GM18520 (cell line): ENCODE results near the gene ZDHHC14.
A peak's percentile ranks its signal among the peaks of the same experiment; 100 is the strongest.
"Not testable (repeated sequence)": the region's sequence is repeated elsewhere in the genome, so short reads cannot be mapped to it uniquely, and the experiment has no call there.

Experiments
- ATAC-seq: cut with Tn5 transposase; IDR thresholded peaks from one replicate; pipeline ENCODE4 v1.9.1; 2021; ENCODE audit not compliant: unreplicated experiment

The ZDHHC14 gene

DNA sequence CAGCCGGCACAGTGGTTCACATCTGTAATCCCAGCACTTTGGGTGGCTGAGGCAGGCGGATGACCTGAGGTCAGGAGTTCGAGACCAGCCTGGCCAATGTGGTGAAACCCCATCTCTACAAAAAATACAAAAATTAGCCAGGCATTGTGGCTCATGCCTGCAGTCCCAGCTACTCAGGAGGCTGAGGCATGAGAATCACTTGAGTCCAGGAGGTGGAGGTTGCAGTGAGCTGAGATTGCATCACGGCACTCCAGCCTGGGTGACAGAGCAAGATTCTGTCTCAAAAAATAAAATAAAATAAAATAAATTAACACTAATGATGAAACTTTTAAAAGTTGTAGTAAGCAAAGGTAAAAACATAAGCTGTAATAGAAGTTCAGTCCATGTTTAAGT lies 82.7 kb downstream of the ZDHHC14 start:
- ATAC-seq = not testable (repeated sequence)

GRCh38 chr6:157464653-157465535 lies 83.9 kb downstream of the ZDHHC14 start:
- peak; percentile 64 for ATAC-seq

- no peak for ATAC-seq
These were observed 85.3 kb downstream of the ZDHHC14 start for GRCh38 chr6:157466342-157466648.

DNA sequence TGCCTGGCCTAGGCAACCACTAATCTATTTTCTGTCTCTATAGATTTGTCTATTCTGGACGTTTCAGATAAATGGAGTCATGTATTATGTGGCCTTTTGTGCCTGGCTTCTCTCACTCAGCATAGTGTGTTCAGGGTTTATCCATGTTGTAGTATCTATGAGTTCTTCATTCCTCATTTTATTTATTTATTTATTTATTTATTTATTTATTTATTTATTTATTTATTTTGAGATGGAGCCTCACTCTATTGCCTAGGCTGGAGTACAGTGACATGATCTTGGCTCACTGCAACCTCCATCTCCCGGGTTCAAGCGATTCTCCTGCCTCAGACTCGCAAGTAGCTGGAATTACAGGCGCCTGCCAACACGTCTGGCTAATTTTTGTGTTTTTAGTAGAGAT lies 86.3 kb downstream of the ZDHHC14 start:
- not testable (repeated sequence) for ATAC-seq

DNA sequence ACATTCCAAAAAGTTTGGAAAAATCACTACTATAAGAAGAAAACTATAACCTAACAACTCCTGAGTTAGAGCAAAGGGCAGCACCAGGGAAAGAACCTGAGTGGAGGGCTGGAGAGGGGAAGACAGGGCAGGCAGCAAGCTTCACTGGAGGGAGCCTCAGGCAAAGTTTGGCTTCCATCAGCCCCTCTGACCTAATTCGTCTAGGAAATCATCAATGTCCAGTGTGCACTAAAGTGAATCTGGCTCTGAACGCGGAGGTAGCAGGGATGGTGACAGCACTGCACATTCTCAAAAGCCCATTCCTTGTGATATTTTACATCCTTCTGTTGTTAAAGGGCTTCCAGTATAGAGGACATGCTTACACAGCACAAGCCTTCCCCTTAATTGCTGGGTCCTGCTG lies 87.1 kb downstream of the ZDHHC14 start:
- no peak for ATAC-seq

- ATAC-seq = no peak
These were observed 87.6 kb downstream of the ZDHHC14 start for GRCh38 chr6:157468574-157468973.

DNA sequence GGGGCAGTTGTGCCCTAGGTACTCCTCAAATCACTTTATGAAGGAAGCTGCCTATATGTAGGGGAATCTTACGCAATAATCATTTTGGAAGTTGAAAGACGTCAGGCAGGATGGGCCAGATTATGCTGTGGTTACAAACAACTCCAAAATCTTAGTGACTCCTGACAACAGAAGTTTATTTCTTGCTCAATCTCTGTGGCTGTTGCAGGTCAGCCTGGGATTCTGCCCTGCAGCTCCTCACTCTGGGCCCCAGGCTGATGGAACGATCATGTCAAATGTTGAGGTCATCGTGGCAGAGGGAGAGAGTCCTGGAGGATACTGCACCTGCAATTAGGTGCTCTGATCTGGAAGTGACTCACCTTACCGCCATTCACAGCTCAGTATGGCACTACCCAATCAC lies 88.4 kb downstream of the ZDHHC14 start:
- no peak for ATAC-seq

GRCh38 chr6:157471077-157471686 lies 90.2 kb downstream of the ZDHHC14 start:
- ATAC-seq = no peak

DNA sequence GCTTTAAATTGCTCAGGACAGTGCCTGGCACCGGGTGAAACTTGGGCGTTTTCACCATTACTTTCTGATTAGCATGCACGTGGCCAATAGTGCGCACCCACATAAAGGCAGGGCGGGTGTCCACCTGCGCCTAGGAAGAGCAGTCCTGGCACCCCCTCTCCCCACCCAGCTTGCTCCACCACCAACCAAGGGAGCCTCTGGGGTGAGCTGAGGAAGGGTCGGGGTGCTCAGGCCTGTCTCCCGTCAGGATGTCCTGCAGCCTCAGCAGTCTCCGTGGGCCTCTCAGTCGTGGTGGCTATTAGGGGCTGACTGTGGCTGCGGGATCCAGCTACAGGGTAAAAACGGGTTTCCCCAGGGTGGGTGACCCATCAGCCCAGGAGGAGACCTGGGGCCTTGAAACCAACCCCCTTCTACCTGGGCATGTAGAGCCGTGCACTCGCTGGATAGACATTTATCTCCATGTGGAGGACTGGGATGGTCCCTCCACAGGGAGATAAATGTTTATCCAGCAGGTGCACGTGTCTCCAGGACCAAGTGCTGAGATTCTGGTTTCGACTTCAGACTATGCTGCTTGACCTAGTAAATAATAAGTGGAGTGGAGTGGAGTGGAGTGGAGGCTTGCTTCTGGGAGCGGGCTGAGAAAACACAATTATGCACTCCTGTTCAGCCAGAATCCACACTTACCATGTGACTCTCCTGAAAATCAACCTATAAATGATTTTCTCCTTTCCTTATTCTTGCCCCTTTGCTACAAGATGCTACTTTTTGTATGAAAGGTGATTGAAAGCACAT lies 91.1 kb downstream of the ZDHHC14 start:
- ATAC-seq = no peak

GRCh38 chr6:157476797-157477196 lies 95.8 kb downstream of the ZDHHC14 start:
- ATAC-seq = no peak

GRCh38 chr6:157478926-157479325 lies 97.9 kb downstream of the ZDHHC14 start:
- ATAC-seq = no peak

DNA sequence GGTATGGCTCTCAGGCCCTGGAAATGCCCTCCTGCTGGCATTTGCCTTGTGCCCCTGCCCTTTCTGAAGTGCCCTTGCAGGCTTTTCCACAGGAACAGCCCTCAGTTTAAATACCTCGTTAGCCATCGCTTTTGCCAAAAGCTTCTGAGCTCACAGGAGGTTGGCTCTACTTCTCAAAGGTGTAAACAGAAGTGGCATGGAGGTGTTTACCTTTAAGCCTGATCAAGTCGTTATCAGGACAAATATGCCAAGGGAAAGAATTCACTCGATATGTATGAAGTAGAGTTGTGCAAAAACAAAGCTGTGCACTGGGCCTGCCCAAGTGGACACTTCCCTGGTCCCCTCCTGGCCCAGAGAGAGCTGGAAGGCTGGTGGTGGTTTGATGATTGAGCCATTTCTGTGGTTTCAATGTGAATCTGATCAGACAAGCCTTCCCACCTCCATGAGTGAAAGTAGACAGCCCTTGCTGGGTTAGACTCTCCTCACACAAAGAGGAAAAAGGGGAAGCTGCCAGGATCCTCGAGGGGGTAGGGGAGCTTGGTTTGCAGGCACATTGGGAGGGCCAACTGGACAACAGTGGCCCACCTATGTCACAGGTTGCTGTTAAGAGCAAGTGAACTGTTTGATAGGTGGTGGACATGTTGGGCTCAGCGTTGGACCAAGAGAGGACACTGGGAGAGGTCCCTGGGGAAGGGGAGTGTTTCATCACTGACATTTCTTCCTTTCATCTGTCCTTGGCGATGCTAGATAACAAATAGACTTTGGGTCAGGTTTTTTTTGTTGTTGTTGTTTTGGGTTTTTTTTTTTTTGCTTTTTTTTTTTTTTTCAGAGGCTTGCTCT lies 98.7 kb downstream of the ZDHHC14 start:
- ATAC-seq = no peak

GRCh38 chr6:157481189-157481864 lies 100.3 kb downstream of the ZDHHC14 start:
- no peak for ATAC-seq

DNA sequence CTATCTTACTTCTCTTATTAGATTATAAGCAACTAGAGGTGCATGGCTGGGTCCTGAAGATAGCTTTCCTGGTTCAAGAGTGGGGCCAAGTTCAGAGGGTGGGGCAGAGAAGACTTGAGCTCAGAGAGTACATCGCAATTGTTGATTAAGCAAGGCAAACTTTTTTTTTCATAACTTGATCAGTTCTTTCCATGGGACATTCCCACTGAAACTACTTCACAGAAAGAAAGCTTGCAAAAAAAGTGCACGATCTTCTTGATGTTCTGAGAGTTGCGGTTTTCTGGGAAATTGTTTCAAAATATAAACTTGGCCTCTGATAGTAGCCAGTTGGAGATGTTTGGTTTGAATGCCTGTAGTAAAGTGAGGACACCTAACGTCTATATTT lies 100.9 kb downstream of the ZDHHC14 start:
- ATAC-seq = no peak

DNA sequence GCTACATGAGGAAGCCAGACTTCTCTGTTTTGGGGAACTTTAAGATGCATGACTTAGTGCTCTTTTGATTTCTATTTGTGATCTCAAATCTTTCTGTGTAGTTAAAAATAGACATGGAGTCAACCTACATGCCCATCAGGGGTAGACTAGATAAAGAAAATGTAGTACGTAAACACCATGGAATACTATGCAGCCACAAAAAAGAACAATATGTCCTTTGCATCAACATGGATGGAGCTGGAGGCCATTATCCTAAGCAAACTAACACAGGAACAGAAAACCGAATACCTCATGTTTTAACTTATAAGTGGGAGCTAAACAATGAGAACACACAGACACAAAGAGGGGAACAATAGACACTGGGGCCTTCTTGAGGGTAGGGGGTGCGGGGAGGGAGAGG lies 102.8 kb downstream of the ZDHHC14 start:
- ATAC-seq = no peak

DNA sequence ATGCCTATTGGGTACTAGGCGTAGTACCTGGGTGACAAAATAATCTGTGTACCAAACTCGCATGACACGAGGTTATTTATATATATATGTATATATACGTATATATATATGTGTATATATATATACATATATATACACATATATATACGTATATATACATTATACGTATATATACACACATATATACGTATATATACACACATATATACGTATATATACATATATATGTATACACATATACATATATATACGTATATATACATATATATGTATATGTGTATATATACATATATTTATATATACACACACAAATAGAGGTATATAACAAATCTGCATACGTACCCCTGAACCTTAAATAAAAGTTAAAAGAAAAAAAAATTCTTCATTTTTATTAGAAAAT lies 103.2 kb downstream of the ZDHHC14 start:
- ATAC-seq = no peak

DNA sequence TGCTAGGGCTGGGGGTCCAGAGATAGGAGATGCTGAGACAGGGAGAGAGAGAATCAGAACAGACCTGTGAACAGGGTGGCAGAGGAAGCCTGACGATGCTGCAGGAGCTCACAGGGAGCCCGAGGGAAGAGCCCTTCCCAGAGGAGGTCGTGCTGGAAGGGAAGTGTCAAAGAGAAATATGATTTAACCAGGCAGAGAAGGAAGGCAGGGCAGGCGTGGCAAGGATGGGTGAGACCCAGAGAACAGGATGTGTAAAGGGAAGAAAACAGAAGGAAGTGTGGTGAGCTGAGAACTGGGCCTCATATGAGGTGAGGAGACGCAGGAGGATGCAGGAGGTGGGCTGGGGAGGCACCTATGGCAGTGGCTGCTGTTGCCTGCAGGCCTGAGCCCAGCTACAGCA lies 105.6 kb downstream of the ZDHHC14 start:
- no peak for ATAC-seq

- no peak for ATAC-seq
These were observed 106.3 kb downstream of the ZDHHC14 start for GRCh38 chr6:157487110-157487773.

- no peak for ATAC-seq
These were observed 107.1 kb downstream of the ZDHHC14 start for GRCh38 chr6:157488058-157488457.

- no peak for ATAC-seq
These were observed 107.7 kb downstream of the ZDHHC14 start for GRCh38 chr6:157488716-157489118.
